HG03469 (cell line): ENCODE data around the gene SLC2A8.

Experiments used
- ATAC-seq: cut with Tn5 transposase; IDR thresholded peaks from one replicate; pipeline ENCODE4 v1.9.1; 2021; ENCODE audit warnings: mild to moderate bottlenecking, moderate library complexity, moderate number of reproducible peaks; ENCODE audit not compliant: unreplicated experiment

Gene SLC2A8, protein sequence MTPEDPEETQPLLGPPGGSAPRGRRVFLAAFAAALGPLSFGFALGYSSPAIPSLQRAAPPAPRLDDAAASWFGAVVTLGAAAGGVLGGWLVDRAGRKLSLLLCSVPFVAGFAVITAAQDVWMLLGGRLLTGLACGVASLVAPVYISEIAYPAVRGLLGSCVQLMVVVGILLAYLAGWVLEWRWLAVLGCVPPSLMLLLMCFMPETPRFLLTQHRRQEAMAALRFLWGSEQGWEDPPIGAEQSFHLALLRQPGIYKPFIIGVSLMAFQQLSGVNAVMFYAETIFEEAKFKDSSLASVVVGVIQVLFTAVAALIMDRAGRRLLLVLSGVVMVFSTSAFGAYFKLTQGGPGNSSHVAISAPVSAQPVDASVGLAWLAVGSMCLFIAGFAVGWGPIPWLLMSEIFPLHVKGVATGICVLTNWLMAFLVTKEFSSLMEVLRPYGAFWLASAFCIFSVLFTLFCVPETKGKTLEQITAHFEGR

DNA sequence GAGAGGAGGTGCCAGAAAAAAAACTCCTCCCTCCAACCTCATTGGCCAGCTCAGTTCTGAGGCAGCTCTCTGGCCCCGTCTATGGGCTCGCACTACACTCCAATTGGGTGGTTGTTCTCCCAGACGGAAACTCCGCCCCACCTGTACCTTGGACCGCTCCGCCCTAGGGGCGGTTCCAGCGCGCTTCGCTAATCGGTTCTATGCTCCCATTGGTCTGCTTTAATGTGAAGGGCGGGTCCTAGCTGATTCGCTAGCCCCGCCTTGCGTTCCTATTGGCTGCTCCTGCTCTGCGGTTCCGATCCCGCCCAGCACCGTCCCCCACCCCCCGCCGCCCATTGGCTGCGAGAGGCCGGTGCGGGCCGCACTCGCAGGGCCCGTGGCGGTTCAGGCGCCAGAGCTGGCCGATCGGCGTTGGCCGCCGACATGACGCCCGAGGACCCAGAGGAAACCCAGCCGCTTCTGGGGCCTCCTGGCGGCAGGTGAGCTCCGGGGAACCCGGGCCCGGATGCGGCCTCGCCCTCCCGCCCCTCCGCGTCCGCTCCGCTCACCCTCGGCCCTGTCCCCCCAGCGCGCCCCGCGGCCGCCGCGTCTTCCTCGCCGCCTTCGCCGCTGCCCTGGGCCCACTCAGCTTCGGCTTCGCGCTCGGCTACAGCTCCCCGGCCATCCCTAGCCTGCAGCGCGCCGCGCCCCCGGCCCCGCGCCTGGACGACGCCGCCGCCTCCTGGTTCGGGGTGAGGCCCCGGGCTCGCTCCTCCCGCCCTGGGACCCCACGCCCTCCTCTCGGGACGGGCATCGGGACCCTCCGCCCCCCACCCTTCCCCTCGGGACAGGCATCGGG lies at the start of gene SLC2A8:
Gene SLC2A8, plus strand, starts transcription at position 362 of the 838 bp plus-strand sequence. Its CDS starts 62 bp downstream, at position 424.
- peak; percentile 85 for ATAC-seq

DNA sequence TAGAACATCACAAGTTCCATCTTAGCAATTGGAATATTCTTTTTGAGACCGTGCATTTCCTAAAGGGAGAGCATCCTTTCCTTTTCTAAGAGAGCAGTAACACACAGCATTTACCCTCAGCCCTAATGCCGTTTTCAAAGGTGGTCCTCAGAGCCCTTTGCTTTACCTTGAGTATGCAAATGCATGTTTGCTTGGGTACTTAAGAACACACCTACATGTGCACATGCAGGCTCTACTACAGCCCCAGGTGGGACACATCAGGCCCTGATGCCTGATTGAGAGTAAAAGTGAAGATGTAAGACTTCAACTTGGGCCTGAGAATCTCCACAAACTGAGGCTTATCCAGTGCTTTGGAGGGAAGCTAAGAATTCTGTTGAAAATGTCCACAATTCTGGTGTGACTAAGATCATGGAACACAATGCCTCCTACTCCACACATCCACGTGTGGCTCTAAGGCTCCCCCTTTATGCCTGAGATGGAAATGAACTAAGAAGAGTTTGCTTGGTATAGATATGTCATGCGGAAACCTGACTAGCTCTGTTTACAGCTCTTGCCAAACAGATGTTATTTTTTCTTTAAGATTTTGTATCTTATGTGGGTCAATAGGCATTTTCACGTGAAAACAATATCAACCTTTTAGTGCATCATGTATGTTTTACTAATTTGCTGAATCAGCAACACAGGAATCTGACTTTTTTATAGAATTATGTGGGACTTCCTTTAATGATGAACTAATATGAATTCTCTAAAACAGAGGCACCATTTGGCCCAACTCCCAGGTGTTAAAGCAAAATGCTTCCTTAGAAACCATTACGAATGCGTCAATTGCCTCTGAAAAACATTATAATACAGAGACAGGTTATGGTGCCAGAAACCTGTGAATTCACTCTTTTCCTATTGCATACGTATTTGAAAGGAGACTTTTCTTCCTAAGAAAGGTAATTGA lies 48.9 kb upstream of the SLC2A8 start:
- ATAC-seq, result no peak

DNA sequence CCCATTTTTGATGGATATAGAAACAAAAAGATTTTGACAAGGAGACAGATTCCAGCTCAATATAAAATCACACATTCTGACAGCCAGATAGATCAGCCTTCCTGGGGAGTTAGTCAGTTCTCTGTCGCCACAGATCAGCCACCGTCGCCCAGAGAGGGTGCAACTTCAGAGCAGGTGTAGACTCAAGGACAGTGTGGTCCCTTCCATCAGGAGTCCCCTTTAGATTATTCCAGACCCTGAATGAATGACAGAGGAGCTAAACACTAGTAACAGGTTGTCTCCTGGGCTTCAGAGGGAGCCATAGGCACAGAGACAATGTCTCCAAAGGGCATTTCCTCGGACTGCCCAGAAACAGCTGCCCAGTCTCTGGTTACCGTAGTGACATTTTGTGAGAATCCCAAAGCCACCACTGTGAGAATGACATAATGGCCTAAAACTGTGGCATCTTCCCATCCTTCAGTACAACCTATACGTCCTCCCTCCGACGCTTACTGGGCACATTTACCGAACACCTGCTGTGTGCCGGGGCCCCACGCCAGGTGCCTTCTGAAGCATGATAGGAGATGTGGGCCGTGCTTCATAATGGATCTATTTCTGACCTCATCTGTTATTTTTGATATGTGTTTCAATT lies 47.4 kb upstream of the SLC2A8 start:
- no peak for ATAC-seq

DNA sequence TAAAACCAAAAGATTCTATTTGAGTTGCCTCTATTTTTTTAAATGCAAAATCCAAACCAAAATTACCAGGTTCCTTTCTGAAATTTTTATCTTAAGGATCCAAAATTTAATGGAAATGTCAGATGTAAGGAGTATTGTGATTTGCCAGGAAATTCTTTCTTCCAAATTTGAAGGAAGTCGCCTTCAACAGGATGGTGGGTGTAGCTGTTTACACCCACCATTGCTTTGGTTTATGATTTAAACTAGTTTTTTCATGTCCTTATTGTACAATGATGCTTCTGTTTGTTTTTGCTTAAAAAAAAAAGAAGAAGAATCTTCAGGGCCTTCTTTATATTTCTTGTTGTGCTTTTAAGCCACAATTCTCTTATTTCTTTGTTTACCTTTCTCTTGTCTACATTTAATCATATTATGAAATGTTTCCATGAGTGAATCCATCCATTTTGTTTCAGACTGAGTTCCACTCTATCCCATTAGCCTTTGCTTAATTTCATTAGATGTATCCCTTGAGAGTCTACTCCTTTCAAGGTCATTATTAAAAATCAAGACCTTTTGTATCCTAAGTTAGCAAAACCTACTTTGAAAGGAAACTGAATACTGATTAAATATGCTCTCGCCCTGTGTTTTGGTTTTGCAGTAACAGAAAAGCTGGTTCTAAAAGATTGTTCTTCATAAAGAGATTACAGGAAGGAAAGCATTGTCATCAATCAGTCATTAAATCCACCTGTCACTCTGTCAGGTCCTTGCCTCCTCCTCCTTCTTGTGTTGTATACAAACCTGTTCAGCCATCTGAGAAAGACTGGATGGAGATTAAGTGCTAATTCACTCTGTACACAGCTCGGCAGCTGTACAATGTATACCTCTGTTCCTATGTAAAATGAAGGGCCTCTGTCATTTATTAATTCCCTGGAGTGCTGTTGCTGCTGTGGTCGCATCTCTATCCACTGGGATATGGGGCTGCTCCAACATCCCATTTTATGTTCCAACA lies 45.5 kb upstream of the SLC2A8 start:
- no peak for ATAC-seq

DNA sequence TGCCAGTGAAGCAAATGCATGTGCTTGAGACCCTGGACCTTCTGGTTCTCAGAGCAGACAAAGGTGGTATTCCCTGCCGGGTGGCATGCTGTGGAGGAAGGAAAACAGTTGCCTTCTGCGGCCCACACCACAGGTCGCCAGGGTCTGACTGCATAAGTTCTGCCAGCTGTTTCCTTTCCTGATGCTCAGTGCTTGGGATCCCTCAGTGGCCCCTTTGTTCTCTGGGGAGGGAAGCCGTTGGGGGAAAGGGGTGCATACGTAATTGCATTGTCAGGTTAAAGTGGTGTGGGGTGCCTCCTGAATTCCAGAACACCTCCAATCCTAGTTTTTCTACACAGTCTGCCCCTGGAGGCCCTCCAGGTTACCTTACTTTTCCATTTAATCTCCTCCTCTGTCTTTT lies 43.1 kb upstream of the SLC2A8 start:
- no peak for ATAC-seq

DNA sequence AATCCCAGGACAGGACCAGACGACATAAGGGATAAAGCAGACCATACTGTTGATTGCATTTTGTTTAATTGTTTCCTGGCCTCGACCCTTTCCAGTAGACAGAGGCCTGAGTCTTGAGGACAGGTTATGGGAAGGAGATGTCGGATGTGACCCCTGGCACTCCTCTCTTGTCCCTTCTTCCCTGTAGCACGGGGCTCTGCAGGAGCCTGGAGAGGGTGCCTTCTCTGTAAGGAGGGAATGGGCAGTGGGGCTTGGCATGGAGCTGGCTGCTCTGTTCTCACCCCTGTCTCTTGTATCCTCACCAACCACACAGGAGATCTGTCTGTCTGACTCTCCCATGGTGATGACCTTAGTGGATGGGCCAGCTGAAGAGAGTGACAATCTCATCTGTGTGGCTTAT lies 40.1 kb upstream of the SLC2A8 start:
- no peak for ATAC-seq

DNA sequence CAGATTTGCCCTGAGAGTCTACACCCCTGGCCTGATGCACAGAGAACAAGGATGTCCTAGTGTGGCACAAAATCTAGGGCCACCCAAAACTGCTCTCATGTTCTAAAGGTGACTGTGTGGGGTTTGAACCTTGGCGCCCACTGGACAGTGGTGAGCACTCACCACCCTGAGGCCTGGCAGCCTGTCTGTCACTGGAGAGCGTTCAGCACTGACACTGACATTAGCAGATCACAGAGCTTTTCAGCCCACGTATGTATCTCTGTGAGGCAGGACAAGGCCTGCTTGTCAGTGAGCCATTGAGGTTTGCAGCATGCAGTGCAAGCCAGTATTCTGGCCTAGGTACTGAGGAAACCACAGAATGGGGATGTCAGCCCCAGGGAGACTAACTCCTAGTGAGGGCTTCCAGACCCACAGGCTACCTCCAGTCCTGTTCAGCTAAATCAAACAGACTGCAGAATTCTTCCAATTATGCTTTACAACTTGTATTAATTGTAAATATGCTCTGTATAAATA lies 38.9 kb upstream of the SLC2A8 start:
- no peak for ATAC-seq

DNA sequence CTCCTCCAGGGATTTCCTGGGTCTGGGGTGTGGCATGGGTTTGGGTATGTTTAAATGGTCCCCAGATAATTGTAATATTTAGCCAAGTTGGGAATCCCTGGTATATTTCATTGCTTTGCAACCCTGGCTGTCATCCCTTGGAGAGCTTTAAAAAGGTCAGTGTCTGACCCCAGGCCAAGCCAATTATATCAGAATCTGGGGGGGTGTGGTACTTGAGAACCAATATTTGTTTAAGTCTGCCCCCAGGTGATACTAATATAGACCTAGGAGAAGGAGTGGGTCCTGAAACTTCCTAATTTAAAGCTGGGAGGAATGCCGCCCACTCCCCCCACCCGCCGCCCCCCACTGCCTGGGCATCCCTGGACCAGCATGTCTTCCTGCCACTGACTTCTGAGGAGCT lies 38.2 kb upstream of the SLC2A8 start:
- ATAC-seq, result no peak

DNA sequence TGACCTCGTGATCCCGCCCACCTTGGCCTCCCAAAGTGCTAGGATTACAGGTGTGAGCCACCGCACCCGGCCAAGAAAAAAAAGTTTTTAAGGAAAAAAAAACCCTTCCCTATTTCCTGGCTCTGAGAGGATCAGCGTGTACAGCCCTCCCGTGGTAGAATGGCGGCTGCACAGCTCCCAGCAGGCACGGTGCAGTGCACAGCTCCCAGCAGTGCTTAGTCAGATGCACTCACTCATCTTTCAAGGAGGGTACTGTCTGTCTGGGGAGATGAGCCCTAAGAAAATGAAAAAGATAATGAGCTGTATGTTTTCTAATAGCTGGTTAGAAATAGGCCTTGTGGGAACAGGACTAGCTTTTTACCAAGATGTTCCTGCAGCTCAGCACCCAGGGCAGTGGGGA lies 36.7 kb upstream of the SLC2A8 start:
- no peak for ATAC-seq

DNA sequence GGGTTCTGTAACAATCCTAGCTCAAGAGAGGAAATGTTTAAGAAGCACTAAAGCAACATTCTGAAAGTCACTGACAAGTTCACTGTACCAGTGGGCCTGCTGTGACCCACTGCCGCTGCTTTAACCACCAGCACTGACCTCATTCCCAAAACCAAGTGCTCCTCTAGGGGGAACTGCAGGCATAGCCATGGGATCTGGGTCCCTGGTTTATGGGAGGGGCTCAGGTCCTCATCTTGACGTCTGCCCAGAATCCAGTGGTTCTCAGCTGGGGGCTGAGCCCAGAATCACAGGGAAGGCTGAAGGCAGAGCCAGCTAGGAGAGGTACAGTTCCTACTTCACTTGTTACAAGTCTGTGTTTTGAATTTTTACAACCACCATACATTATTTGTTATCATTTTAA lies 36.1 kb upstream of the SLC2A8 start:
- no peak for ATAC-seq

DNA sequence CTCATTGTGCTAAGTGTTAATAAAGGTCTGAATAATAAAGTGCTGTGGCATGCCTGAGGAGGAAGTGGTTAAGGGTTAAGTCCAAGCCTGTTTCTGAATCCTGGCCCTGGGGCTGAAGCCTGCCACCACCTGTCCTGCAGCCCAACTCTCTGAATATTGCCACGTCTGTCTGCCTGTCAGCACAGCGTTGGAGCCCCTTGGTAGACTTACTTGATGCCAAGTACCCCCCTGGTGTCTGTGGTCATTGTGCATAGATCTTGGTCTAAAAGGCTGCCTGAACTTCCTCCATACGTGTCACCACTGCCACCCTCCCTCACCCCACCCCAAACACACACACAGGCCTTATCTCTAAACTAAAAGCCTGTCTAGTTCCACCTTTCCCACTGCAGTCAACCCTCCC lies 35.4 kb upstream of the SLC2A8 start:
- ATAC-seq, result no peak

DNA sequence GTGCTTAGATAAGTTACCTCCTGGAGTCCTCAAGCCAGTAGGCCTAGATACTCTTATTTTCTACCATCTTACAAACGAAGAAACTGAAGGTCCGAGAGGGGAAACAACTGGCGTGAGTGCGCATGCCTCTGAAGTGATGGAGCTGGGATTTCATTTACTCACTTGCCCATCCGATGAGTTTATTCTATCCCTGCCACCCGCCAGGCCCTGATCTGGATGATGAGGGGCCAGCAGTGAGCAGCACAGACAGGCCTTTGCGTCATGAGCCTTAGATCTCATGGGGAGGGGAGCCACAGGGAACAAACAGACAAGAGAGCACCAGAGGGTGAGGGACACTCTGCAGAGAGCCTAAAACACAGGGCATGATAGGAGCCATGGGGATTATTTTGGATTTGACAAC lies 34.1 kb upstream of the SLC2A8 start:
- ATAC-seq, result no peak

DNA sequence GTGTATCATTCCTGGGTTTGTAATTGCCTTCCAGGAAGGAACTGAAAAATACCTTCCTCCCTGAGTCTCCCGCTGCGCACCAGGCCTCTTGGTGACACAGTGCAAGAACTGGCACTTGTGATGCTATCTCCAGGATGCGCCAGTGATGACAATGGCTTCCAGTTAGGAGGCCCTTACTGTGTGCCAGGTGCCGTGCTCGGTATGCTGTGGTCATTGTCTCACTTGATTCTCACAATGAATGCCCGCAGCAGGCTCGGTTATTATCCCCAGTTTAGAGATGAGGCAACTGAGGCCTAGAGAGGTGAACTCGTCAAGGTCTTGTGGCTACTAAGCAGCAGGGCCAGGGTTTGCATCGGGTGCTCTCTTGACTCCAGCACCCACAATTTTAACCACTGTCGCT lies 31.5 kb upstream of the SLC2A8 start:
- ATAC-seq, result no peak

DNA sequence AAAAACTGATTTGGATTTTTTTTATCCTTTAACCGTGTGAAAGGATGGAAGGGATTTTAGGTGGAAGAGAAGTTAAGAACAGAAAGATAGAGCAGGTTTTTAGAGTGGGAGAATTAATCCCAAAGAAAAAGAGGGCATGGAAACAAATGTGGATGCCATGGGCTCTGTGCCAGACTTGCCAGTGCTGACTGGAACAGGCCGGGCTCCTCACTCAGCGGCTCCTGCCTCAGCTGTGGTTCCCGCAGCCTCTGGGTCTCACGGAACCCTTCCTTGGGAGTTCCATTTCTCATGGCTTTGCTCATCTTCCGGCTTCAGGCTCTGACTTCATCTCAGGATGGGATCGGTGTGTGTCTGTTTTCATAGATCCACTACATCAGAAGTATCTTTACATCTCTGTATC lies 30.4 kb upstream of the SLC2A8 start:
- no peak for ATAC-seq

DNA sequence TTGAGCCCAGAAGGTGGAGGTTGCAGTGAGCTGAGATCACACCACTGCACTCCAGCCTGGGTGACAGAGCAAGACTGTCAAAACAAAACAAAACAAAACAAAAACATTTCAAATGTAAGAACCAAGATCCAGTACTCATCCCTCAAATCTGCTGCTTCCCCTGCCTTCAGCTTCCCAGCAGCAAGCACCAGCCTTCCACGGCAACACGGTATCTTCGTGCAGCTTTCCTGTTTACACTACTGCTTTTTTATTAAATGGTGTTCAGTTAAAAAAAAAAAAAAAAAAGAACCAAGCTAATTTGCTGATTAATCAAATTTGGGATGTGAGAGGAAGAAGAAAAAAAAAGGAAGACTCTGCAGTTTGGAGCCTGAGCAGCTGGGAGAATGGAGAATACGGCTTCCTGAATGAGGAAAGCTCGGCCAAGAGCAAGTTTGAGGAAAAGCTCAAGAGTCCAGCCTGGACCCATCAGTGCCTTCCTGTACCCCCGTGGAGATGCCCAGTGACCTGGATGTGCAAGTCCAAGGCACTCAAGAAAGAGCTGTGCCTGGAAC lies 28.0 kb upstream of the SLC2A8 start:
- ATAC-seq, result no peak

DNA sequence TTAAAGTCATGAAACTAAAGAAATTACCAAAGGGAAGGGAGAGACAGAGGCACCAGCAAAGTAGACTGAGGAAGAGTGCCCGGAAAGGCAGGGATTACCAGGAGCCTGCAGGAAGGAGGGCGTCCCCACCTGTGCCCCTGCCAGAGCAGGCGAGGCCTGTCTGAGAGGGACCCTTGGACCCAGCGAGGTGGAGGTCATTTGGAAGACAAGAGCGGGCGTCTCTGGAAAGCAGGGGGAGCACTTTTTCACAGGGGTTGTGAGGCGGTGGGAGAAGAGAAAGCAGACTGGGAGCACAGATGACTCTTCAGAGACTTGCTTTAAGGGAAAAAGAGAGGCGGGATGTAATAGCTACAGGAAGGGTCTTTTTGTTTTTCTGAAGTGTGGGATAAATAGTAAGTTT lies 27.5 kb upstream of the SLC2A8 start:
- no peak for ATAC-seq

DNA sequence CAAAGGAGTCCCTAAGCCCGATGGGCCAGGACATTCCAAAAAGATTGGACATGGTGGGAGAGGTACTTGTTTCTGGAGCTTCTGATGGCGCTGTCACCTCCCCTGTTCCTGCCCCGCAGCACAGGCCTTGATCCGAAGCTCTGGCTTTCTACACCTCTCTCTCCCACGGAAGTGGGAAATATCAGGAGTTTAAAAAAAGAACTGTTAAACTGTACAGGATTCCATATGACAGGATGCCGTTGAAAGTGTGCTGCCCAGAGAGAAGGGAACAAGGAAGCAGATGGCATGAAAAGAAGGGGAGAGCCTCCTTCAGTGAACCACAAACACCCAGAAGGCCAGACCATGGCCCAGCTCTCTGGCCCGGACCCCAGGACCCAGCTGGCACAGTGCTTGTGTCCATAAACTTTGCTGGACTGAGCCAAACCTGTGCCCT lies 26.8 kb upstream of the SLC2A8 start:
- no peak for ATAC-seq
